SK-N-SH (cell line): ENCODE measurements around the gene SPON1. TPM values are rescaled to one million over a fixed set of nuclear protein-coding genes. Genes with fewer than 3 reads are reported as not detected.

Source experiments
- CTCF ChIA-PET: fragments of 300-600, 350-600 bp; formaldehyde crosslinking; extraction: SDS; loops from one replicate; lab custom pipeline; 2021; lab: Yijun Ruan, JAX
- POLR2A ChIA-PET: fragments of 350-600 bp; sonication (Branson Sonifier 250); formaldehyde crosslinking; extraction: SDS; loops from one replicate; lab custom pipeline; 2020; ENCODE audit warnings: antibody characterized with exemption, inconsistent platforms; lab: Yijun Ruan, JAX
- DNase-seq: peaks from one replicate; pipeline ENCODE4 v3.0.0; 2012
- H2AFZ ChIP-seq: fragments of 200-600 bp; sonication (generic); 2 replicates; pipeline ENCODE4 v1.8.1; 2016; ENCODE audit warnings: antibody characterized with exemption, mild to moderate bottlenecking, low read depth
- H3F3A ChIP-seq: fragments of 200-600 bp; sonication (generic); replicated peaks from 2 replicates; pipeline ENCODE3; 2016; ENCODE audit warnings: antibody characterized with exemption, mild to moderate bottlenecking; ENCODE audit not compliant: insufficient read depth
- H3K27ac ChIP-seq, 2 experiments: fragments of 200-500 bp in 1 of 2; fragments of 200-600 bp in 1 of 2; sonication (Bioruptor generic) in 1 of 2; sonication (generic), shearing (Covaris generic) in 1 of 2; 2 replicates each; pipeline versions ENCODE4 v1.5.1 to v1.6.1; 2014 to 2016; ENCODE audit warnings: low read depth in 2 of 2, inconsistent platforms in 1 of 2, low read length in 1 of 2, mild to moderate bottlenecking in 1 of 2, mixed read lengths in 1 of 2
- H3K27me3 ChIP-seq: fragments of 200-600 bp; sonication (generic), shearing (Covaris generic); 2 replicates; pipeline ENCODE4 v1.6.1; 2016; ENCODE audit warnings: mixed run types; ENCODE audit not compliant: insufficient read depth
- H3K36me3 ChIP-seq, 2 experiments: fragments of 200-500 bp in 1 of 2; fragments of 200-600 bp in 1 of 2; sonication (Bioruptor generic) in 1 of 2; sonication (generic) in 1 of 2; replicated peaks in 1 of 2; 2 replicates each; pipeline versions ENCODE3 to v1.5.1; 2014 to 2016; ENCODE audit warnings: low read length in 1 of 2, mild to moderate bottlenecking in 1 of 2; ENCODE audit not compliant: insufficient read depth in 2 of 2, control insufficient read depth in 1 of 2
- H3K4me1 ChIP-seq, 2 experiments: fragments of 200-500 bp in 1 of 2; fragments of 200-600 bp in 1 of 2; sonication (Bioruptor generic) in 1 of 2; sonication (generic), shearing (Covaris generic) in 1 of 2; 2 replicates each; pipeline versions ENCODE4 v1.5.1 to v1.6.1; 2014 to 2016; ENCODE audit warnings: low read depth in 1 of 2, low read length in 1 of 2, mixed run types in 1 of 2; ENCODE audit not compliant: insufficient read depth in 2 of 2, control insufficient read depth in 1 of 2
- H3K4me2 ChIP-seq: fragments of 200-600 bp; sonication (generic), shearing (Covaris generic); 2 replicates; pipeline ENCODE4 v1.6.1; 2017; ENCODE audit warnings: mixed run types
- H3K4me3 ChIP-seq, 2 experiments: fragments of 200-500 bp in 1 of 2; fragments of 200-600 bp in 1 of 2; sonication (Bioruptor generic) in 1 of 2; sonication (generic), shearing (Covaris generic) in 1 of 2; 2 replicates each; pipeline versions ENCODE4 v1.5.1 to v1.8.1; 2014 to 2016; ENCODE audit warnings: low read depth in 2 of 2, inconsistent platforms in 1 of 2, low read length in 1 of 2, mild to moderate bottlenecking in 1 of 2, mixed read lengths in 1 of 2, moderate library complexity in 1 of 2
- H3K79me2 ChIP-seq: fragments of 200-600 bp; sonication (generic); 2 replicates; pipeline ENCODE4 v1.8.1; 2017; ENCODE audit warnings: mild to moderate bottlenecking; ENCODE audit not compliant: insufficient read depth
- H3K9ac ChIP-seq: fragments of 200-600 bp; sonication (generic); 2 replicates; pipeline ENCODE4 v1.6.1; 2017; ENCODE audit warnings: mixed run types
- H3K9me2 ChIP-seq: fragments of 200-600 bp; sonication (generic); 2 replicates; pipeline ENCODE4 v1.6.1; 2017; ENCODE audit warnings: mixed run types
- H3K9me3 ChIP-seq: fragments of 200-600 bp; sonication (generic); 2 replicates; pipeline ENCODE4 v1.6.1; 2017; ENCODE audit warnings: mixed run types, mild to moderate bottlenecking, moderate library complexity
- H4K20me1 ChIP-seq: fragments of 200-600 bp; sonication (generic); 2 replicates; pipeline ENCODE4 v1.6.1; 2017; ENCODE audit warnings: mild to moderate bottlenecking, mixed run types; ENCODE audit not compliant: insufficient read depth
- CHD2 ChIP-seq: fragments of 150-350 bp; IDR thresholded peaks from 2 replicates; pipeline ENCODE4 v1.6.1; 2018; ENCODE audit warnings: low read length; ENCODE audit not compliant: partially characterized antibody
- EZH2phosphoT487 ChIP-seq: fragments of 200-600 bp; sonication (generic); IDR thresholded peaks from 2 replicates; pipeline ENCODE4 v1.6.1; 2017; ENCODE audit warnings: low read depth, mixed run types, mild to moderate bottlenecking, antibody characterized with exemption, moderate library complexity, borderline replicate concordance
- FOSL2 ChIP-seq: IDR thresholded peaks from 2 replicates; pipeline ENCODE4 v1.4.0; 2012; ENCODE audit warnings: low read depth, mild to moderate bottlenecking, moderate library complexity, borderline replicate concordance
- GABPA ChIP-seq: IDR thresholded peaks from 2 replicates; pipeline ENCODE4 v1.4.0; 2012; ENCODE audit warnings: low read depth, mild to moderate bottlenecking
- GATA2 ChIP-seq: sonication (generic); formaldehyde crosslinking; IDR thresholded peaks from 2 replicates; pipeline ENCODE4 v1.5.0; 2020; ENCODE audit warnings: mild to moderate bottlenecking, missing genetic modification reagents
- JUND ChIP-seq: IDR thresholded peaks from 2 replicates; pipeline ENCODE4 v1.4.0; 2012
- MXI1 ChIP-seq: IDR thresholded peaks from 2 replicates; pipeline ENCODE4 v1.6.1; 2012; ENCODE audit warnings: mild to moderate bottlenecking, low read depth, low read length, improper control_type of control experiment
- POLR2AphosphoS5 ChIP-seq: IDR thresholded peaks from 2 replicates; pipeline ENCODE4 v1.6.1; 2012; ENCODE audit warnings: low read depth, low read length
- REST ChIP-seq: IDR thresholded peaks from 2 replicates; pipeline ENCODE4 v1.6.1; 2012; ENCODE audit warnings: mild to moderate bottlenecking, low read depth, low read length, moderate library complexity
- RFX5 ChIP-seq: IDR thresholded peaks from 2 replicates; pipeline ENCODE4 v1.6.1; 2012; ENCODE audit warnings: mild to moderate bottlenecking, improper control_type of control experiment, low read length
- RXRA ChIP-seq: IDR thresholded peaks from 2 replicates; pipeline ENCODE4 v1.4.0; 2012; ENCODE audit warnings: low read depth, mild to moderate bottlenecking, borderline replicate concordance
- SIN3A ChIP-seq: IDR thresholded peaks from 2 replicates; pipeline ENCODE4 v1.6.1; 2012; ENCODE audit warnings: low read depth, mild to moderate bottlenecking, low read length, moderate library complexity, borderline replicate concordance
- USF1 ChIP-seq: IDR thresholded peaks from 2 replicates; pipeline ENCODE4 v1.4.0; 2012; ENCODE audit warnings: low read depth, borderline replicate concordance
- WGBS: methylation state at CpG from one replicate; pipeline ENCODE4 v1.1.6; 2017; ENCODE audit warnings: low lambda C conversion rate; 5-methylcytosine and 5-hydroxymethylcytosine counted together
- polyA plus RNA-seq, 3 experiments: library from polyadenylated mRNA; depleted of rRNA; stranded (reverse); fragments of >200 nt; gene quantifications; 2 replicates each; pipeline ENCODE4 v1.2.3, GENCODE V29; 2012
- small RNA-seq, 7 experiments: library from RNA; depleted of rRNA; stranded (forward); fragments of <200 nt; gene quantifications; one replicate each; pipeline ENCODE3, GENCODE V24; 2012

Gene SPON1
- polyA plus RNA-seq, 1 of the 3 experiments (the other 2 are of a cell fraction), result not detected

- H3F3A ChIP-seq, result peaks cover 5% of the 10 kb centered on the region
- H3K4me2 ChIP-seq, result no peak overlapping the region
- peaks cover 0 to 4% of the 10 kb centered on the region in 2 experiments for H3K36me3 ChIP-seq
- H2AFZ ChIP-seq, result no peak overlapping the region
- POLR2A ChIA-PET, result no interaction called here
- CTCF ChIA-PET, result interaction anchor here (0.7 to 1.0 kb wide), 3 partner anchors 104 to 138 kb away, joined by 3 to 4 read pairs (median 3); no protein-coding TSS in a partner anchor
- no peak overlapping the region for H3K9ac ChIP-seq
- H3K27me3 ChIP-seq, result no peaks in the 10 kb centered on the region
- DNase-seq, result no peak
- peaks cover 100% of the 10 kb centered on the region for H3K79me2 ChIP-seq
- H3K27ac ChIP-seq, result no peak overlapping the region
- no peak overlapping the region for H3K4me3 ChIP-seq
- TF ChIP-seq MXI1 (no peak), GABPA (no peak), RXRA (no peak), POLR2AphosphoS5 (no peak), JUND (no peak), REST (no peak), FOSL2 (no peak), USF1 (no peak), GATA2 (no peak), EZH2phosphoT487 (no peak), SIN3A (no peak), CHD2 (no peak), RFX5 (no peak)
- TF ChIP-seq, all 33 proteins: peak for 0
- Histone ChIP-seq H3K9me3 (no peaks in the 10 kb centered on the region), H4K20me1 (peaks cover 95% of the 10 kb centered on the region), H3K4me1 (peaks cover 0 to 27% of the 10 kb centered on the region in 2 experiments; a peak in 2 of 4 replicates), H3K9me2 (no peaks in the 10 kb centered on the region)
- WGBS, result 93% methylated on average over 2 of the region's 2 CpGs
Observed at GRCh38 chr11:14315130-14315529, 352.6 kb downstream of the SPON1 start.

Small RNA genes within 50 kb of the gene (small RNA-seq; reads per million reads assigned to genes)
- 0 reads per million in 7 experiments for gene RNA5SP332
